ENCODE results near the gene AIRE.
"Not testable (repeated sequence)": the region's sequence is repeated elsewhere in the genome, so short reads cannot be mapped to it uniquely, and the experiment has no call there.

The AIRE gene

GRCh38 chr21:44279354-44280260 is 6.1 kb upstream of the AIRE start:
- Mint-ChIP-seq H3K9me3 (no peaks in the 10 kb centered on the region), H3K27ac (no peak overlapping the region), H3K4me3 (no peak overlapping the region), H3K4me1 (ENCODE audit: low read depth) (peaks cover 17% of the 10 kb centered on the region), H3K27me3 (peaks cover 37% of the 10 kb centered on the region), H3K36me3 (ENCODE audit: low read depth) (no peaks in the 10 kb centered on the region)
- intact Hi-C loops (cut with micrococcal nuclease) = no loop called here

GRCh38 chr21:44281801-44282200 is 3.9 kb upstream of the AIRE start:
- no peak overlapping the region for H3K4me3 Mint-ChIP-seq

GRCh38 chr21:44282370-44282769 is 3.3 kb upstream of the AIRE start:
- H3K36me3 Mint-ChIP-seq (ENCODE audit: low read depth) = no peaks in the 10 kb centered on the region
- H3K4me3 Mint-ChIP-seq = no peak overlapping the region
- H3K27me3 Mint-ChIP-seq = peaks cover 50% of the 10 kb centered on the region
- intact Hi-C loops (cut with micrococcal nuclease) = no loop called here
- H3K27ac Mint-ChIP-seq = no peak overlapping the region
- peaks cover 20% of the 10 kb centered on the region for H3K4me1 Mint-ChIP-seq (ENCODE audit: low read depth)
- H3K9me3 Mint-ChIP-seq = no peaks in the 10 kb centered on the region

More at GRCh38 chr21:44281801-44282200, 3.9 kb upstream of the AIRE start:
- H3K36me3 Mint-ChIP-seq (ENCODE audit: low read depth) = no peaks in the 10 kb centered on the region
- intact Hi-C loops (cut with micrococcal nuclease) = no loop called here
- peaks cover 17% of the 10 kb centered on the region for H3K4me1 Mint-ChIP-seq (ENCODE audit: low read depth)
- H3K27ac Mint-ChIP-seq = no peak overlapping the region
- H3K9me3 Mint-ChIP-seq = no peaks in the 10 kb centered on the region
- peaks cover 49% of the 10 kb centered on the region for H3K27me3 Mint-ChIP-seq

- H3K27ac Mint-ChIP-seq; H3K9me3 Mint-ChIP-seq; H3K36me3 Mint-ChIP-seq (ENCODE audit: low read depth); H3K4me3 Mint-ChIP-seq; intact Hi-C loops (cut with micrococcal nuclease): not testable (repeated sequence)
- H3K4me1 Mint-ChIP-seq (ENCODE audit: low read depth) = peaks cover 28% of the 10 kb centered on the region
- peaks cover 56% of the 10 kb centered on the region for H3K27me3 Mint-ChIP-seq
Observed at GRCh38 chr21:44283211-44283785, 2.4 kb upstream of the AIRE start.

GRCh38 chr21:44283948-44284347 is 1.7 kb upstream of the AIRE start:
- intact Hi-C loops (cut with micrococcal nuclease) = no loop called here

GRCh38 chr21:44286086-44286715 is 525 bp downstream of the AIRE start:
- H3K4me3 Mint-ChIP-seq = no peak overlapping the region
- H3K27ac Mint-ChIP-seq = no peak overlapping the region
- H3K36me3 Mint-ChIP-seq (ENCODE audit: low read depth) = no peaks in the 10 kb centered on the region
- intact Hi-C loops (cut with micrococcal nuclease) = no loop called here
- H3K27me3 Mint-ChIP-seq = peaks cover 72% of the 10 kb centered on the region
- peaks cover 28% of the 10 kb centered on the region for H3K4me1 Mint-ChIP-seq (ENCODE audit: low read depth)
- H3K9me3 Mint-ChIP-seq = no peaks in the 10 kb centered on the region

More at GRCh38 chr21:44283948-44284347, 1.7 kb upstream of the AIRE start:
- H3K4me3 Mint-ChIP-seq = no peak overlapping the region
- H3K27me3 Mint-ChIP-seq = peaks cover 60% of the 10 kb centered on the region
- no peak overlapping the region for H3K27ac Mint-ChIP-seq
- no peaks in the 10 kb centered on the region for H3K9me3 Mint-ChIP-seq
- no peaks in the 10 kb centered on the region for H3K36me3 Mint-ChIP-seq (ENCODE audit: low read depth)
- H3K4me1 Mint-ChIP-seq (ENCODE audit: low read depth) = peaks cover 28% of the 10 kb centered on the region

GRCh38 chr21:44286716-44287632 is 1.3 kb downstream of the AIRE start:
- no peaks in the 10 kb centered on the region for H3K9me3 Mint-ChIP-seq
- H3K27ac Mint-ChIP-seq = no peak overlapping the region
- peaks cover 28% of the 10 kb centered on the region for H3K4me1 Mint-ChIP-seq (ENCODE audit: low read depth)
- H3K4me3 Mint-ChIP-seq = no peak overlapping the region
- peaks cover 74% of the 10 kb centered on the region for H3K27me3 Mint-ChIP-seq
- intact Hi-C loops (cut with micrococcal nuclease) = no loop called here
- no peaks in the 10 kb centered on the region for H3K36me3 Mint-ChIP-seq (ENCODE audit: low read depth)

GRCh38 chr21:44288251-44289110 is 2.8 kb downstream of the AIRE start:
- H3K9me3 Mint-ChIP-seq = no peaks in the 10 kb centered on the region
- no peak overlapping the region for H3K4me3 Mint-ChIP-seq
- no peak overlapping the region for H3K27ac Mint-ChIP-seq

GRCh38 chr21:44289381-44290010 is 3.8 kb downstream of the AIRE start:
- Mint-ChIP-seq H3K9me3 (no peaks in the 10 kb centered on the region), H3K4me1 (ENCODE audit: low read depth) (peaks cover 18% of the 10 kb centered on the region), H3K4me3 (no peak overlapping the region), H3K27ac (peak overlapping the region; percentile 32), H3K27me3 (peaks cover 59% of the 10 kb centered on the region), H3K36me3 (ENCODE audit: low read depth) (no peaks in the 10 kb centered on the region)
- intact Hi-C loops (cut with micrococcal nuclease) = no loop called here

More at GRCh38 chr21:44288251-44289110, 2.8 kb downstream of the AIRE start:
- intact Hi-C loops (cut with micrococcal nuclease) = no loop called here
- H3K27me3 Mint-ChIP-seq = peaks cover 69% of the 10 kb centered on the region
- H3K36me3 Mint-ChIP-seq (ENCODE audit: low read depth) = no peaks in the 10 kb centered on the region
- H3K4me1 Mint-ChIP-seq (ENCODE audit: low read depth) = peaks cover 23% of the 10 kb centered on the region

GRCh38 chr21:44290327-44291077 is 4.8 kb downstream of the AIRE start:
- Mint-ChIP-seq H3K4me3 (no peak overlapping the region), H3K27ac (no peak overlapping the region), H3K9me3 (no peaks in the 10 kb centered on the region), H3K36me3 (ENCODE audit: low read depth) (no peaks in the 10 kb centered on the region), H3K4me1 (ENCODE audit: low read depth) (peaks cover 28% of the 10 kb centered on the region), H3K27me3 (peaks cover 58% of the 10 kb centered on the region)
- intact Hi-C loops (cut with micrococcal nuclease) = no loop called here

- no peaks in the 10 kb centered on the region for H3K36me3 Mint-ChIP-seq (ENCODE audit: low read depth)
Observed at GRCh38 chr21:44291078-44291935, 5.6 kb downstream of the AIRE start.

More at GRCh38 chr21:44291078-44291935, 5.6 kb downstream of the AIRE start:
- peaks cover 53% of the 10 kb centered on the region for H3K27me3 Mint-ChIP-seq
- H3K4me1 Mint-ChIP-seq (ENCODE audit: low read depth) = peaks cover 34% of the 10 kb centered on the region
- no peak overlapping the region for H3K27ac Mint-ChIP-seq
- H3K4me3 Mint-ChIP-seq = no peak overlapping the region
- H3K9me3 Mint-ChIP-seq = no peaks in the 10 kb centered on the region
- intact Hi-C loops (cut with micrococcal nuclease) = no loop called here
